CMK (cell line): ENCODE results near the gene SORCS2.

Experiments used
- DNase-seq: peaks from one replicate; pipeline ENCODE4 v3.0.0-alpha.2; 2010; ENCODE audit warnings: low read depth

Gene SORCS2

GRCh38 chr4:7672601-7673000 is 480.3 kb downstream of the SORCS2 start:
- no peak for DNase-seq

DNA sequence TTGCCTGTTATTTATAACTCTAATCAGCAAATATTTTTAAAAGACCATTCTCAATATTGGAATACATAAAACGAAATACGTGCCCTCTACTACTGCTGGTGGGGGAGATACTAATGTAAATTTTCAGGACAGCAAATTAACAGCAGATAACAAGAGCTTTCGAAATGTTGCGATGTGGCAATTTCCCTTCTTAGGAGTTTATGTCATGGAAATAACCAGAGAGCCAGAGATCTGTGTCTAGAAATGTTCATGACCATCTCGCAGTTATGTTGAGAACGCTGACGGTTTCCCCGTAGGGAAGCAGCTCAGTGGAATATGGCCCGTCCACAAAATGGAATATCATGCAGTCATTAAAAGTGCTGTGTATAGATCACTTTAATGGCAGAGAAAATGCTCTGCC is 480.8 kb downstream of the SORCS2 start:
- DNase-seq = no peak

DNA sequence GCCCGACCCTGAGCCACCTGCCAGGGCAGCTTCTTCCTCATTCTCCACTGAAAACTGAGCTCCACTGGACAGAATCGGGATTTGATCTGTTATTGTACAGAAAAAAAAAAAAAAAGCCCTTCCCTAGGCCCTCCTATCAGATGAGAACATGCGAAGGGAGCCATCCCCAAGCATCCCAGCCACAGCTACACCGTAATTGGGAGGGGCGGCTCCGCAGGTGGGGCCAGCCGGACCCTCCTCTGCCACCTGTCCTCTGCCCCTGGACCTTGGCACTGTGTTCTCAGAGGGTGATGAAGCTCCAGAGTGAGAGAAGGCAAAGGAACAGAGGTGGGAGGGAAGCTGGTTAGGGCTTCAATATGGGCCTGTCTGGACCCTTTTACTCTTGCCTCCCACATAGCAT is 482.4 kb downstream of the SORCS2 start:
- DNase-seq = no peak

DNA sequence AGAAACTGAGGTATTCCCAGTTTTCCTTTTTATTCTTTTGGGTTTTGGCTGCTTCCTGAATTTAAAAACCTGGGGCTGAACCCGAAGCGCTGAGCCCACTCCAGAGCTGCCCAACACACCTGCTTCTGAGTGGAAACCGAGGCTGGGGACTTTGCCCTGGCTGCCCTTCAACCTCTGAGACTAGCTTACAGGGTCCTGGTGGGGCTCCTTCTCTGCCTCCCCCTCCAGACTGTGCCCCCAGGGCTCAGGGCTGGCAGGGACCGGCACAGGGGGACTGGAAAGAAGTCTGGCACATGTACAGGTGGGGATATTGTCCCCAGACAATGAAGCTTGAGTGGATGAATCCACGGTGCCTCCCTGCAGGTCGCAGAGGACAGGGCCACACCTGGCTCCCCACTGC is 482.8 kb downstream of the SORCS2 start:
- DNase-seq = no peak

GRCh38 chr4:7675612-7676320 is 483.4 kb downstream of the SORCS2 start:
- no peak for DNase-seq

DNA sequence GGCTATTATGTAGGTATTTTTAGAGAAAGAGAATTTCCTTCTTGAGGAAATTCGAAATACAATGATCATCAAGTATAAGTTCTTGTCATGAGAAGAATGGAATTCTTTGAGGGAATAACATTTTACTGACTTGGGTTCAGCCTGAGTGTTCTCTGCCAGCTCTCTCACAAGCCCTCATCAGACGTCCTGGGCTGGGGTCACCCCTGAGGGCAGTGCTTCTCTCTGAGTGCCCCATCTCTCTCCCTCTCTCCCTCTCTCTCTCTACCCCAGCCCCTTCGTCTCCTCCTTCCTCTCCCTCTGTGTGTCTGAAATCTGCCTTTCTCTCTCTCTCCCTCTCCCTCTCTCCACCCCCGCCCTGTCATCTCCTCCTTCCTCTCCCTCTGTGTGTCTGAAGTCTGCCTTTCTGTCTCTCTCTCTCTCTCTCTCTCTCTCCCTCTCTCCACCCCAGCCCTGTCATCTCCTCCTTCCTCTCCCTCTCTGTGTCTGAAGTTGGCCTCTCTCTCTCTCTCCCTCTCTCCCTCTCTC is 484.1 kb downstream of the SORCS2 start:
- DNase-seq = no peak

GRCh38 chr4:7677086-7677485 is 484.7 kb downstream of the SORCS2 start:
- DNase-seq = no peak

GRCh38 chr4:7677799-7678301 is 485.5 kb downstream of the SORCS2 start:
- no peak for DNase-seq

GRCh38 chr4:7678318-7678852 is 486.0 kb downstream of the SORCS2 start:
- no peak for DNase-seq

GRCh38 chr4:7679406-7680040 is 487.2 kb downstream of the SORCS2 start:
- no peak for DNase-seq

DNA sequence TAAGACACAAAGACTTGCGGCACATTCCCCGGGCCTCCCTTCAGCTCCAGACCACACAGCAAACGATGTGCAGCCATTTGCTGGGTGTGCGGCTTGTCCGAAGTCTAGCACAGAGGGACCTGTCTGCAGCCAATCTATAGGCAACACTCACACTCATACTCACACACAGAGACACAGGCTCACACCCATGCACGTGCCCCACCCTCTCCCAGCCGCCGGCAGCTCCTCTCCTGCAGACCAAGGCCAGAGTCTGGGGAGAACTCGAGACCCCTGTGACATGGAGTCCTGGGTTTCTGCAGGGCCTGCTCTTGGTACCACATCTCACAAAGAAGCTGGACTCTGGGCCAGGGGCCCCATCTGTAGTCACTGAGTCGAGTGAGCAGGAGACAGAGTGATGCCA is 487.8 kb downstream of the SORCS2 start:
- no peak for DNase-seq

- DNase-seq = no peak
These were observed 488.4 kb downstream of the SORCS2 start for GRCh38 chr4:7680731-7681130.

DNA sequence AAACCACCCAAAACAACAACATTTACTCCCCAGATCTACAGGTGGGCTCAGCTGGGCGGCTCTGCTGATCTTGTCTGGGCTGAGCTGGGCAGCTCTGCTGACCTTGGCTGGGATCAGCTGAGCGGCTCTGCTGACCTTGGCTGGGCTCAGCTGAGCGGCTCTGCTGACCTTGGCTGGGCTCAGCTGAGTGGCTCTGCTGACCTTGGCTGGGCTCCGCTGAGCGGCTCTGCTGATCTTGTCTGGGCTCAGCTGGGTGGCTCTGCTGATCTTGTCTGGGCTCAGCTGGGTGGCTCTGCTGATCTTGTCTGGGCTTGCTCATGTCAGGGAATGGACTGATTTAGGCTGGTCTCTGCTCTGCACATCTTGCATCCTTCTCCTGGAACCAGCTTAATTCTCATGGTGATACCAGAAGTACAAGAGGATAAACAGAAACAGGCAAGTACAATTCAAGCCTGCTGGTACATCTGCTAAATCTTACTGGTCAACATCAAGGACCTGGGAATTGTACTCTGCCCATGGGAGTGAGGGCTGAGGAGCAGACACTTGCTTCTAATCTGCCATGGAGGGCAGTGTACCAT is 490.9 kb downstream of the SORCS2 start:
- DNase-seq = no peak

GRCh38 chr4:7684294-7684693 is 492.0 kb downstream of the SORCS2 start:
- no peak for DNase-seq

- no peak for DNase-seq
These were observed 493.9 kb downstream of the SORCS2 start for GRCh38 chr4:7686070-7686870.

DNA sequence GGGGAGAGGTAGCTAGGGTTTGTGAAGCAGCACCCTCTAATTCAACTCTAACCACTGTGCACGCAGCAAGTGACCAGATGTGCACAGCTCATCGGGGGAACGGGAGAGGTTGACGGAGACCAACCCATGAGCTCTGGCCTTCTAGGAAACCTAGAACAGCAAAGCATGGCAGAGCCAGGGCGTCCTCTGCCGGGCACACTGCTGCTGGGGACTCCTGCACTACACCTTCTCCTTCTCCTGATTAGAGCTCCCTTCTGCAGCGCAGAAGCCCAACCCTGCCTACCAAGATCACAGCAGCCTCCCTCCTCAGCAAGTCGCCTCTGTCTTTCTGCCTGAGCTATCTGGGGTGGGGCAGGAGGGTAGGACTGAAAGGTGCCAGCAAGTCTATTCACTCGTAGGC is 494.7 kb downstream of the SORCS2 start:
- DNase-seq = no peak

GRCh38 chr4:7687796-7688195 is 495.5 kb downstream of the SORCS2 start:
- no peak for DNase-seq

GRCh38 chr4:7689773-7690693 is 497.7 kb downstream of the SORCS2 start:
- no peak for DNase-seq

GRCh38 chr4:7691061-7691460 is 498.7 kb downstream of the SORCS2 start:
- no peak for DNase-seq

DNA sequence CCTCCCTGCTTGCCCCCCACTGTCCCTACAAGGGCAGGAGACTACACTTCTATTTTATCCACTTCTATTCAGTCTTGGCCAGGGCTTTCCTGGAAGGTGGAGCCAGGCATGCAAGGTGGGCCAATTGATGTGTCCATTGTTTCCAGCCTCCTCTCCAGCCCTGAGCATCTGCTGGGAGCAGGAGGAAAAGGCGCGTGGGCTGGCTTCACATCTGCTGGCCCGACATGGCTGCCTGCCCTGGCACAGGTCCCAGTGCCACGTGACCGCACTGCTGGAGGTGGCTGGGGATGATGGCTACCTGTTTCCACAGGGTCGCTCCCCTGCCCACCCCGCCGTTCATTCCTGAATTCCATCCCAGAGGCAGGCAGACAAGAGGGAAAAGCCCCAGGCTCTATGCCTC is 499.6 kb downstream of the SORCS2 start:
- DNase-seq = no peak
